Measurements from ENCODE around the gene CLCN1.
A peak's percentile ranks its signal among the peaks of the same experiment; 100 is the strongest.

The CLCN1 gene

DNA sequence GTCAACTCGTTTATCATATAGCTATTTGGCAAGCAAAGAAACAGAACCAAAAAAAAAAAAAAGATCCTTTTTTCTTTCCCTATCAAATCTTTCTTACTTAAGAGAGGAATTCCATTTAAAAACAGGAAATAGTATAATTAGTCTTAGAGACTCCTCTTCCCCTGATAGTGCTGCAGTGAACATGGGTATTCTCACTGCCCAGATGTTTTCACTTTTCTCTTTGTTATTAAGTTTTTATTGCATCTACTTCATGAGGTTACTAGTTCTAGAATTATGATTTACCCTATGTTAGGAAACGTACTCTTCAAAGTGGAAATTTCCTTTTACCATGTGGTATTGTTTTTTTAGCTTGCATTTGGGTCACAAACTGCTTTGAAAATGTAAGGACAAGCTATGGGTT, 19.2 kb upstream of the CLCN1 start:
- DNase-seq: no peak

GRCh38 chr7:143299346-143299745, 16.6 kb upstream of the CLCN1 start:
- no peak for DNase-seq

- peak; percentile 73 for DNase-seq
Measured at GRCh38 chr7:143299840-143300239, 16.1 kb upstream of the CLCN1 start.

GRCh38 chr7:143300959-143301935, 14.7 kb upstream of the CLCN1 start:
- DNase-seq: no peak

GRCh38 chr7:143303733-143304132, 12.2 kb upstream of the CLCN1 start:
- DNase-seq: no peak

DNA sequence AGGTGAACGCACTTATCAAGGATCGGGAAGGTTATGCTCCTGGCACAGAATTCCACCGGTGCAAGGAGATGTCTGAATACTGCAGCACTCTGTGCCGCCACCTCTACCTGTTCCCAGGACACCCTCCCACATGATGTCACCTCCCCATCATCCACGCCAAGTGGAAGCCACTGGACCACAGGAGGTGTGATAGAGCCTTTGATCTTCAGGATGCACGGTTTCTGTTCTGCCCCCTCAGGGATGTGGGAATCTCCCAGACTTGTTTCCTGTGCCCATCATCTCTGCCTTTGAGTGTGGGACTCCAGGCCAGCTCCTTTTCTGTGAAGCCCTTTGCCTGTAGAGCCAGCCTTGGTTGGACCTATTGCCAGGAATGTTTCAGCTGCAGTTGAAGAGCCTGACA, 11.0 kb upstream of the CLCN1 start:
- DNase-seq: no peak

DNA sequence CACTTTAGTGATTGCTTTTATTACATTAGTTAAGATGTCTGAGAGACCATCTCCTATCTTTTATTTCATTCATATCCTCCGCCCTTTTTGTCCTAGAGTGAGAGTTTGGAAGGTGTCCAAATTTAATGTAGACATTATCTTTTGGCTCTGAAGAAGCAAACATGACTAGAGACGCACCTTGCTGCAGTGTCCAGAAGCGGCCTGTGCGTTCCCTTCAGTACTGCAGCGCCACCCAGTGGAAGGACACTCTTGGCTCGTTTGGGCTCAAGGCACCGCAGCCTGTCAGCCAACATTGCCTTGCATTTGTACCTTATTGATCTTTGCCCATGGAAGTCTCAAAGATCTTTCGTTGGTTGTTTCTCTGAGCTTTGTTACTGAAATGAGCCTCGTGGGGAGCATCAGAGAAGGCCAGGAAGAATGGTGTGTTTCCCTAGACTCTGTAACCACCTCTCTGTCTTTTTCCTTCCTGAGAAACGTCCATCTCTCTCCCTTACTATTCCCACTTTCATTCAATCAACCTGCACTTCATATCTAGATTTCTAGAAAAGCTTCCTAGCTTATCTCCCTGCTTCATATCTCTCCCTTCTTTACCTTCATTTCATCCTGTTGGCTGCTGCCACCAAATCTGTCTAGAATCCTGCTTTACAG, 10.4 kb upstream of the CLCN1 start:
- DNase-seq: peak; percentile 89

- no peak for DNase-seq
Measured at GRCh38 chr7:143308632-143309031, 7.3 kb upstream of the CLCN1 start.

DNA sequence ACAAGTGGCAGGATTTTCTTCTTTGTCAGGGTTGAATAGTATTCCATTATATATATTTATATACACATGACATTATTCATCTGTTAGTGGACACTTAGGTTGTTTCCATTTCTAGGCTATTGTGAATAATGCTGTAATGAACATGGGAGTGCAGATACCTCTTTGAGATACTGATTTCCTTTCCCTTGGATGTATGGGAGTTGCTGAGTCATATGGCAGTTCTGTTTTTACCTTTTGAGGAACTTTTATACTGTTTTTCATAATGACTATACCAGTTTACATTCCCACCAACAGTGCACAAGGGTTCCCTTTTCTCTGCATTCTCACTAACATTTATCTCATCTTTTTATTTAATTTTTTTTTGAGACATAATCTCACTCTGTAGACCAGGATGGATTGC, 1.8 kb upstream of the CLCN1 start:
- no peak for DNase-seq

DNA sequence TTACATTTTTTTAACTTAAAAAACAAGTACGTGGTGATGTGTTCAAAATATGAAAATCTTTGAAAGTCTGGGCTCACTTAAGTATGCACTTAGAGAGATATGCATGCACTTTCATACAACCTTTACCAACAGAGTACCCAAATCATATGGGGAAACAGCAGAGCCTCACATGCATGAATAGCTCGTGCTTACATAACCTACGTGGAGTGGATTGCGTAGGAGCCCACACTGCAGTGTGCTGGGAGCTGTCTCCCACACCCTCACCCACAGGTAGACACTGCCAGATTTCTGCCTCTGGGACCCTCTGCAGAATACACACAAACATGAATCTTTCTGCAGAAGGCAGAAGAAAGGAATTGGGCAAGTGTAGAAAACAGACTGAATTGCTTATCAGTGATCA, 581 bp downstream of the CLCN1 start:
- DNase-seq: no peak

DNA sequence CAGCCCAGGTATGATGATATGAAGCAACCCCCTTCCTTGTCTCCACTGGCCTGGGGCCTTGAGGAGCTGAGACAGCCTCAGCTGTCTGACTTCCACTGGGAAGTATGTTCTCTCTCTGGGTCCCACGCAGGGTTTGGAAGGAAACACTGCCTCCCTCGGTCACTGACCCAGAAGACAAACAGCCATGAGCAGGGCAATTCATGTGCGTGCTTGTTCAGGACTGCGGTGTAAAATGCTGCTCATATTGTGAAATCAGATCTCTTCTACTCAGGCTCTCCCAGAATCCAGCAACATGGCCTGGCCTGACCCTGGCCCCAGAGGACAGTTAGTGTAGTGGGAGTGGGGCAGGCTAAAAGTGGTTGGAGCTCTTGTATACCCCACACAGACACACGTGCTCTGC, 2.8 kb downstream of the CLCN1 start:
- no peak for DNase-seq

DNA sequence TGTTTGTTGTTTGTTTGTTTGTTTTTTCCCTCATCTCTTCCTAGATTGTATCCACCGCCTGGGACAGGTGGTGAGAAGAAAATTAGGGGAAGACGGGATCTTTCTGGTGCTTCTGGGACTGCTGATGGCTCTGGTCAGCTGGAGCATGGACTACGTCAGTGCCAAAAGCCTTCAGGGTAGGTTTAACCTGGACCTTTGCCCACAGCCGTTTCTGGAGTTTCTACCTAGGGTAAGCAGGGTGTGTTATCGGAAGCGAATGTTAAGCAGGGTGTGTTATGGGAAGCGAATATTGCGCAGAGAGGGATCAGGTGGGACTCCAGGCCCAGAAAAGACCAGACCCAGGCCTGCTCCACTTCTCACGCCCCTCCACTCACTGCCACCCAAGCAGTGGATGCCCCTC, 4.7 kb downstream of the CLCN1 start:
- DNase-seq: no peak

GRCh38 chr7:143321242-143321641, 5.3 kb downstream of the CLCN1 start:
- no peak for DNase-seq

DNA sequence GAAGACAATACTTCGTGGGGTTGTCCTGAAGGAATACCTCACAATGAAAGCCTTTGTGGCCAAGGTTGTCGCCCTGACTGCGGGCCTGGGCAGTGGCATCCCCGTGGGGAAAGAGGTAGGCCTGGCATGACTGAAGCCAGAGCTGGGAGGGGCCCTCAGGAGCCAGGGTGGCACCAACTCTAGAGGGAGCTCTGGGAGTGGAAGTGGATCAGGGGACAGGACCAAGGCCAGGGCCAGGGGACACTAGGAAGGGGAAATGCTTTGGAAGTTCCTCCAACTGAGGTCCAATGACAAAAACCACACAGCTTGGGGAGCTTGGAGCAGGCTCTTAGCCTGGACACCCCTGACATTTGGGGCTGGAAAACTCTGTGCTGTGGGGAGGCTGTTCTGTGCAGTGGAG, 5.8 kb downstream of the CLCN1 start:
- no peak for DNase-seq

DNA sequence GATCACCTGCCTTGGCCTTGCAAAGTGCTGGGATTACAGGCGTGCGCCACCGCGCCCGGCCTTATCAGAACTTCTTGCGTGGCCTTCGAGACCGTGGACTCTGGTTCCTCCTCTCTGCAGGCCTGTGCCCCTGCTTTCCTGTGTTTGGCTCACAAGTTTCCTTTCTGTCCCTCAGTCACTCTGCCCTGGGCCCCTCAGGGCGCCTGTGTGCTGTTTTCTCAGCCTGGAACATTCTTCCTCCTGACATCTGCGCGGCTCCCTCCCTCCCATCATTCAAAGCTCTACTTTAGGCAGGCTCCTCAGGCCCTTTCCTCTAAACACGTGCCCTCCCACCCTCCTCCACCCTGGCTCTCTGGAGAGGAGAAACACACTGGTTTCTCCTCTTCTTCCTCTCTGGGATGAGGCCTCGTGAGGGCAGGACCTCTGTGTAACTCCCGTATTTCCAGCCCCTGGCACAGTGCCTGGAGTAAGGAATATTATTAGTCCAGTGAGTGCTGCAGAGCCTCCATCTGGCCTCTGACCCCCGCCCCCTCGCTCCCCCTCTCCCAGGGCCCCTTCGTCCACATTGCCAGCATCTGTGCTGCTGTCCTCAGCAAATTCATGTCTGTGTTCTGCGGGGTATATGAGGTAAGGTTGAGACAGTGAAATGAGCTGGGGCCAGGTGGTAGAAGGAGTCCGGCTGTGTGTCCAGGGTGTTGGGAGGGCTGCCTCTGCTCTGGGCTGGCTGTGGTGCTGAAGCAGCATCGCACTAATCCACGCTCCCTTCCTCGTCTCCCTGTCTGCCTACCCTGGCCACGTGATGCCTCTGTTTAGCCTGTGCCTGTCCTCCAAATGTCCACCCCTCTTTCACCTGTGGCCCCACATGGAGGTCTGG, 7.1 kb downstream of the CLCN1 start:
- DNase-seq: no peak

DNA sequence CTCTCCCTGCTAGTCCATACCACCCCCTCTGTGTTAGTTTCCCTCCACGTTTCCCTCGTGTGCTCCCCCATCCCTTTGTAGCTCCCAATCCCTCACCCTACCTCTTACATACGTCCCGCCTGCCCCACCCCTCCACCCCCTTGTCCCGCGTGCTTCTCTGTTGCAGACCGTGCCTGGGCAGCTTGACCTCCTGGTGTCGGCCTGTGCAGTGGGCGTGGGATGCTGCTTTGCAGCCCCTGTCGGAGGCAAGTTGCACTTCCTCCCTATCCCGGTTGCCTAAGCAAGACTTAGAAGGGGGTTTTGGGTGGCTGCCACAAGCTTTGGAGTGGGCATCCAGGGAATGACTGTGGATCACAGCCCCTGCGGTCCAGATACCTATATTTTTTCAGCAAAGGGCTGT, 7.7 kb downstream of the CLCN1 start:
- no peak for DNase-seq

DNA sequence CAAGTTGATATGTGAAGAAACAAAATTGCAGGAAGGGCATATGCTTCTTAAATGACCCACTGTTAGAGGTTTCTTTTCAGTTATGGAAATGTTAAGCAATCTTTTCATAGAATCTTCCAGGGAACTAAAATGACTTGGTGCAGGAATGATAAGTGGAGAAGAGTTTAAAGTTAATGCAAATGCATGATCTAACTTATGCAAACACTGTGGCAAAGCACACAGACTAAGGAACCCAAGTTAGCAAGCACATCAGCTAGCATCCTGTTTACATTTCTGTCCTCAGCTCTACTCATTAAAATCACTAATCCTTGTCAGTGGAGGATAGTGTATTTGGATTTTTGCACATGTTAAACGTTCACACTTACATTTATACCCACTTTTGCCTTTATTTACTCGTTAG, 9.3 kb downstream of the CLCN1 start:
- no peak for DNase-seq

- no peak for DNase-seq
Measured at GRCh38 chr7:143327903-143328302, 12.0 kb downstream of the CLCN1 start.

DNA sequence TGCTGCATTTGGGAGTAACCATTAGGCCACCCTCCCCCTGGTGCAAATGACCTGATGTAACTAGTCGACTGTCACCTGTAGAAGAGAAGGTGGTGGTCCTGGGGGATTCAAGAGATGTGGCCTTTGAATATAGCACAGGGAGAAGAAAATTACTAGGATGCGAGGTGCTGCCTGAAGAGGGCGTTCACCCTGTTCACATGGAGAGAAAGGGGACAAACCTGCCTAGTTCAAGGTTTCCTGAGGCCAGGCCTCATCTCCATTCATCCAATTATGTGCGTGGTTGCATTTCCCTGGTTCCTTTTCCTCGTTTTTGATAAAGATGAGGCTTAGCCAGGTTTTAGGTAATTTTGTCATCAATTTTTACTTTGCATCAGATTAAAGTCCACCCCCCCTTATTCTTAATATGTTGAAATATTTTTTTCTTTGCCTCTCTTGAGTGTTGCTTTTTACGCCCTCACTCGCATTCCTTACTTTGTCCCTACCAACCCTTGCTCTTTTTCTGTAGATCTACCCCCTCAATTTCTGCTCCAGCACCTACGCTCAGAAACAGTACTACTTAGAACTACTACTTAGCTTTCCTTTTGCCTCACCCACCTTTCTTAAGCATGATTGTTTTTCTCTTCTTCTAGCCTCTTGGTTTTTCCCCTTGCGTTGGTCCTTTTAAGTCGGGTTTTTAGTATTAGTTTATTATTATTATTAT, 13.7 kb downstream of the CLCN1 start:
- no peak for DNase-seq

- no peak for DNase-seq
Measured at GRCh38 chr7:143331179-143331801, 15.4 kb downstream of the CLCN1 start.

- no peak for DNase-seq
Measured at GRCh38 chr7:143334244-143334643, 18.3 kb downstream of the CLCN1 start.

DNA sequence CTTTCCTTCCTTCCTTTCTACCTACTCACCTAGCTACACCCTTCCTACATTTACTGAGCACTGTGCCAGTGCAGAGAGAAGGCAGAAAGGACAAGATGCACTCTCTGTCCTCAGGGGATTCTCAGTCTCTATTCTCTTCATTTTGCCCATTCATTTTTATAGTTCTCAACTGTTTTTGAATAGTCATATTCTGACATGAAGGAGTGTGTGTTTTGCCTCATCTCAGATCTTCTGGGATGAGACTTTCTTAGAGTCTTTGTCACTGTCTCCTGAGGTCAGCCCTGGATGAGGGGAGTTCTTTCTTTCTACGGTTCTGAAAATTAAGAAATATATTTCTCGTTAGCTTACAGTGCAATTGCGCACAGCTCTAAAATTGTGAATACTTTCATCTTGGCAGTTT, 21.3 kb downstream of the CLCN1 start:
- DNase-seq: no peak

All from activated CD8-positive, alpha-beta memory T cell treated with anti-CD3 and anti-CD28 coated beads, Interleukin-2, amount 50 U/mL, for 48 hours (primary cell).